ENCODE data around the gene OBSCN.

GRCh38 chr1:228345201-228345930, 137.5 kb downstream of the OBSCN start:
- TF ChIP-seq POLR2A (IDR thresholded peaks at IDR 0.05; ENCODE audit: low read depth, low read length) (no peak), SPI1 (IDR thresholded peaks at IDR 0.05; ENCODE audit: low read depth, low read length) (no peak), POLR2AphosphoS5 (IDR thresholded peaks at IDR 0.05; ENCODE audit: low read depth, low read length) (no peak), TAF1 (IDR thresholded peaks at IDR 0.05; ENCODE audit: low read depth, low read length) (no peak), PAX5 (IDR thresholded peaks at IDR 0.05; ENCODE audit: insufficient read depth, low read length, severe bottlenecking) (no peak), POU2F2 (IDR thresholded peaks at IDR 0.05; ENCODE audit: low read depth, low read length) (no peak)

Measured in GM12891 (cell line).